H1 (cell line): Measurements from ENCODE around the gene SLC34A1. TPM values are rescaled to one million over a fixed set of nuclear protein-coding genes. Genes with fewer than 3 reads are reported as not detected.

ENCODE experiments used
- CTCF ChIA-PET: fragments of 300-600 bp; sonication (Branson Sonifier 250); formaldehyde crosslinking; loops from one replicate; lab custom pipeline; 2021; ENCODE audit not compliant: partially characterized antibody; lab: Charles Lee
- POLR2A ChIA-PET: fragments of 300-600 bp; sonication (Branson Sonifier 250); formaldehyde crosslinking; loops from one replicate; lab custom pipeline; 2021; ENCODE audit warnings: inconsistent platforms; ENCODE audit not compliant: partially characterized antibody; lab: Charles Lee
- DNase-seq, 2 experiments: peaks; one replicate each; pipeline versions ENCODE4 v3.0.0 to v3.0.0-alpha.2; 2010 to 2022; ENCODE audit warnings: low spot score in 2 of 2, low read depth in 1 of 2, mixed read lengths in 1 of 2
- FAIRE-seq: peaks from 2 replicates; lab custom pipeline; 2011; peaks lifted over from hg19 to GRCh38; lab: Jason Lieb, UNC
- H2AFZ ChIP-seq: 2 replicates; pipeline ENCODE4 v1.8.1; 2012; ENCODE audit warnings: low read length, inconsistent platforms
- H2AK5ac ChIP-seq: 2 replicates; pipeline ENCODE4 v1.6.1; 2013; ENCODE audit warnings: low read depth, low read length
- H2BK120ac ChIP-seq: replicated peaks from 2 replicates; pipeline ENCODE3; 2013; ENCODE audit warnings: low read depth, low read length, inconsistent platforms
- H2BK12ac ChIP-seq: 2 replicates; pipeline ENCODE4 v1.6.1; 2013; ENCODE audit warnings: low read depth, low read length
- H2BK15ac ChIP-seq: 2 replicates; pipeline ENCODE4 v1.6.1; 2013; ENCODE audit warnings: low read length
- H2BK20ac ChIP-seq: 2 replicates; pipeline ENCODE4 v1.6.1; 2013; ENCODE audit warnings: low read length
- H2BK5ac ChIP-seq: 2 replicates; pipeline ENCODE4 v1.6.1; 2013; ENCODE audit warnings: low read depth, low read length
- H3K14ac ChIP-seq: 2 replicates; pipeline ENCODE4 v1.6.1; 2013; ENCODE audit warnings: inconsistent platforms; ENCODE audit not compliant: insufficient read length
- H3K18ac ChIP-seq: 2 replicates; pipeline ENCODE4 v1.6.1; 2013; ENCODE audit warnings: low read length; ENCODE audit errors: extremely low read depth
- H3K23ac ChIP-seq: 2 replicates; pipeline ENCODE4 v1.6.1; 2013; ENCODE audit warnings: inconsistent platforms; ENCODE audit not compliant: insufficient read length
- H3K23me2 ChIP-seq: 2 replicates; pipeline ENCODE4 v1.6.1; 2013; ENCODE audit warnings: low read depth, low read length
- H3K27ac ChIP-seq: 2 replicates; pipeline ENCODE4 v1.6.1; 2011; ENCODE audit warnings: low read depth, low read length, inconsistent platforms
- H3K27me3 ChIP-seq, 4 experiments: replicated peaks in 1 of 4; 1 replicate in 1 of 4; 2 replicates in 3 of 4; pipeline versions ENCODE4 v1.6.1 to v1.8.1; 2011 to 2013; ENCODE audit warnings: low read length in 3 of 4, mild to moderate bottlenecking in 3 of 4, inconsistent platforms in 2 of 4, mixed read lengths in 2 of 4, moderate library complexity in 1 of 4; ENCODE audit not compliant: control insufficient read depth in 3 of 4, insufficient read depth in 3 of 4; ENCODE audit errors: extremely low read depth in 1 of 4
- H3K36me3 ChIP-seq, 4 experiments: 2 replicates each; pipeline versions ENCODE4 v1.6.1 to v1.8.1; 2011 to 2013; ENCODE audit warnings: mild to moderate bottlenecking in 4 of 4, low read length in 3 of 4, moderate library complexity in 2 of 4, control low read depth in 1 of 4, inconsistent platforms in 1 of 4; ENCODE audit not compliant: insufficient read depth in 4 of 4, control insufficient read depth in 2 of 4
- H3K4ac ChIP-seq: replicated peaks from 2 replicates; pipeline ENCODE3; 2013; ENCODE audit warnings: low read length, low read depth, mixed read lengths, inconsistent platforms; ENCODE audit not compliant: insufficient read length
- H3K4me1 ChIP-seq, 4 experiments: replicated peaks in 1 of 4; 1 replicate in 1 of 4; 2 replicates in 3 of 4; pipeline versions ENCODE4 v1.6.1 to v1.8.1; 2011 to 2013; ENCODE audit warnings: low read length in 3 of 4, inconsistent platforms in 2 of 4, mixed read lengths in 1 of 4; ENCODE audit not compliant: insufficient read depth in 4 of 4, control insufficient read depth in 3 of 4
- H3K4me2 ChIP-seq, 2 experiments: 2 replicates each; pipeline versions ENCODE4 v1.6.1 to v1.8.1; 2011 to 2013; ENCODE audit warnings: low read depth in 2 of 2, low read length in 2 of 2, control low read depth in 1 of 2, inconsistent platforms in 1 of 2, mild to moderate bottlenecking in 1 of 2; ENCODE audit not compliant: insufficient read depth in 1 of 2
- H3K4me3 ChIP-seq, 4 experiments: fragments of 200-600, 300-600 bp in 1 of 4; sonication (generic), shearing (Covaris generic), sonication (Bioruptor Twin) in 1 of 4; 2 replicates each; pipeline versions ENCODE4 v1.5.1 to v1.8.1; 2011 to 2016; ENCODE audit warnings: low read length in 4 of 4, low read depth in 3 of 4, control low read depth in 2 of 4, inconsistent platforms in 2 of 4, mild to moderate bottlenecking in 2 of 4, mixed read lengths in 1 of 4, moderate library complexity in 1 of 4; ENCODE audit not compliant: insufficient read depth in 2 of 4; ENCODE audit errors: extremely low read depth in 1 of 4
- H3K56ac ChIP-seq: replicated peaks from 2 replicates; pipeline ENCODE3; 2013; ENCODE audit warnings: low read depth, mild to moderate bottlenecking, mixed read lengths, low read length, inconsistent platforms; ENCODE audit not compliant: insufficient read length
- H3K79me1 ChIP-seq: 2 replicates; pipeline ENCODE4 v1.6.1; 2013; ENCODE audit warnings: low read depth, low read length, control low read depth
- H3K79me2 ChIP-seq, 2 experiments: 2 replicates each; pipeline versions ENCODE4 v1.6.1 to v1.8.1; 2012 to 2013; ENCODE audit warnings: low read length in 2 of 2, mild to moderate bottlenecking in 2 of 2, inconsistent platforms in 1 of 2; ENCODE audit not compliant: insufficient read depth in 2 of 2, control insufficient read depth in 1 of 2
- H3K9ac ChIP-seq, 4 experiments: replicated peaks in 1 of 4; 1 replicate in 1 of 4; 2 replicates in 3 of 4; pipeline versions ENCODE4 v1.6.1 to v1.8.1; 2011 to 2013; ENCODE audit warnings: low read depth in 3 of 4, low read length in 3 of 4, control low read depth in 2 of 4, mild to moderate bottlenecking in 2 of 4, moderate library complexity in 2 of 4, inconsistent platforms in 1 of 4; ENCODE audit errors: extremely low read depth in 1 of 4
- H3K9me3 ChIP-seq, 2 experiments: 2 replicates each; pipeline versions ENCODE4 v1.6.1 to v1.8.1; 2012 to 2013; ENCODE audit warnings: mild to moderate bottlenecking in 2 of 2, moderate library complexity in 2 of 2, control low read depth in 1 of 2, inconsistent platforms in 1 of 2, low read depth in 1 of 2, low read length in 1 of 2, mixed read lengths in 1 of 2; ENCODE audit not compliant: insufficient read depth in 2 of 2
- H4K20me1 ChIP-seq, 2 experiments: replicated peaks in 1 of 2; 2 replicates each; pipeline versions ENCODE3 to v1.8.1; 2011 to 2013; ENCODE audit warnings: inconsistent platforms in 2 of 2, low read length in 2 of 2, mild to moderate bottlenecking in 1 of 2; ENCODE audit not compliant: insufficient read depth in 2 of 2, control insufficient read depth in 1 of 2
- H4K5ac ChIP-seq: 2 replicates; pipeline ENCODE4 v1.6.1; 2013; ENCODE audit warnings: low read length, low read depth, mixed read lengths, inconsistent platforms; ENCODE audit not compliant: insufficient read length
- H4K8ac ChIP-seq: 2 replicates; pipeline ENCODE4 v1.8.0; 2013; ENCODE audit warnings: mild to moderate bottlenecking, moderate library complexity, low read length, inconsistent platforms; ENCODE audit not compliant: insufficient read depth; ENCODE audit errors: extremely low read depth
- H4K91ac ChIP-seq: replicated peaks from 2 replicates; pipeline ENCODE3; 2013; ENCODE audit warnings: low read length, mixed read lengths, inconsistent platforms; ENCODE audit not compliant: insufficient read length
- ASH2L ChIP-seq: fragments of 200-600, 300-600 bp; sonication (generic); IDR thresholded peaks from one replicate; pipeline ENCODE4 v1.7.1; 2017; ENCODE audit warnings: low read length
- EP300 ChIP-seq, 2 experiments: IDR thresholded peaks; 1 replicate in 1 of 2; 2 replicates in 1 of 2; pipeline ENCODE4 v1.6.1; 2011 to 2012; ENCODE audit warnings: low read depth in 2 of 2, low read length in 2 of 2, mild to moderate bottlenecking in 2 of 2, borderline replicate concordance in 1 of 2, inconsistent platforms in 1 of 2, moderate library complexity in 1 of 2
- KDM4A ChIP-seq: IDR thresholded peaks from one replicate; pipeline ENCODE4 v1.7.1; 2012; ENCODE audit warnings: low read depth, mild to moderate bottlenecking, moderate library complexity, low read length, inconsistent platforms; ENCODE audit not compliant: severe bottlenecking
- NRF1 ChIP-seq: IDR thresholded peaks from 2 replicates; pipeline ENCODE4 v1.6.1; 2011; ENCODE audit warnings: mild to moderate bottlenecking, low read depth, low read length, improper control_type of control experiment
- RAD21 ChIP-seq, 2 experiments: IDR thresholded peaks in 1 of 2; conservative IDR thresholded peaks in 1 of 2; 2 replicates each; pipeline ENCODE4 v1.6.1; 2011; ENCODE audit warnings: low read depth in 2 of 2, low read length in 2 of 2, improper control_type of control experiment in 1 of 2, inconsistent platforms in 1 of 2, mild to moderate bottlenecking in 1 of 2, moderate library complexity in 1 of 2
- SP4 ChIP-seq: IDR thresholded peaks from 2 replicates; pipeline ENCODE4 v1.6.1; 2012; ENCODE audit warnings: low read length, inconsistent platforms
- TCF12 ChIP-seq: IDR thresholded peaks from 2 replicates; pipeline ENCODE4 v1.6.1; 2011; ENCODE audit warnings: low read depth, mild to moderate bottlenecking, low read length
- WGBS, 2 experiments: shearing (Covaris generic) in 1 of 2; methylation state at CpG; one replicate each; pipeline versions ENCODE4 v1.1.6 to v1.1.7; 2013 to 2015; ENCODE audit warnings: low lambda C conversion rate in 2 of 2, mixed read lengths in 2 of 2, inconsistent platforms in 1 of 2, low coverage in 1 of 2, missing lambda C conversion rate in 1 of 2; ENCODE audit not compliant: insufficient replicate concordance in 2 of 2, insufficient coverage in 1 of 2, insufficient read length in 1 of 2; ENCODE audit errors: extremely low coverage in 1 of 2, missing lambda C conversion rate in 1 of 2; 5-methylcytosine and 5-hydroxymethylcytosine counted together
- polyA plus RNA-seq, 7 experiments: library from polyadenylated mRNA; depleted of rRNA in 3 of 7; stranded (reverse) in 5 of 7; unstranded in 2 of 7; fragments of >200 nt in 5 of 7; fragments of 200-250 nt in 2 of 7; gene quantifications; 1 replicate in 5 of 7; 2 replicates in 1 of 7; 4 replicates in 1 of 7; pipeline versions ENCODE4 v1.2.1 to v1.2.3, GENCODE V29; 2011 to 2013; ENCODE audit warnings: missing spikeins in 2 of 7, mixed read lengths in 2 of 7
- total RNA-seq: library from RNA; stranded (reverse); fragmentation: NEBNext Ultra II Directional; extraction: Animal tissue kit (Norgen Biotek cat#: 25700); gene quantifications from 2 replicates; pipeline ENCODE4 v1.2.1, GENCODE V29; 2021
- TF ChIP-seq, protein P1 (sequence below): IDR thresholded peaks from 2 replicates; pipeline ENCODE4 v1.6.1; 2011; ENCODE audit warnings: low read length, improper control_type of control experiment

The SLC34A1 gene
- total and polyA plus RNA-seq, 2 of the 8 experiments (the other 6 are each of a cell fraction or from before 2014, with no cell fraction given): not detected

DNA sequence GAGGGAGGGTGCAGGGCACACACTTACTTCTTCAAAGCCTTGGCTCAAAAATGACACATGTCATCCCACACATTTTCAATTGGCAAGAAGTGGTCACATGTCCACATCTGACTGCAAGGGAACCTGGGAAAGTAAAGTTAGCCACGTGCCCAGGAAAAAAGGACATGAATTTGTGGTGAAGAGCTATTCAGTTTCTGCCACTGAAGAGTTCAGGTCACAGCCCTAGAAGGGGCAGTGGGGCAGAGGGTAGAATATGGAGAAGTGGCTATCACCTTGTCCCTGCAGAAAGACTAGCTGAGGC lies 28.4 kb upstream of the SLC34A1 start:
- Histone ChIP-seq H3K23ac (no peak overlapping the region), H3K4me3 (no peak overlapping the region), H2BK12ac (no peak overlapping the region), H3K79me2 (peaks cover under 1 to 5% of the 10 kb centered on the region in 2 experiments; a peak in 3 of 4 replicates), H3K27me3 (peaks cover 0 to 8% (median 0%) of the 10 kb centered on the region in 4 experiments; a peak in 2 of 7 replicates), H4K91ac (no peak overlapping the region), H3K4me2 (no peak overlapping the region), H3K56ac (no peak overlapping the region), H3K4ac (no peak overlapping the region), H3K4me1 (no peaks in the 10 kb centered on the region; a peak in 1 of 7 replicates), H2AFZ (no peak overlapping the region), H3K23me2 (peaks cover 5% of the 10 kb centered on the region), H4K5ac (no peak overlapping the region), H2BK5ac (no peak overlapping the region), H4K20me1 (no peaks in the 10 kb centered on the region), H2BK20ac (no peak overlapping the region), H3K9ac (no peak overlapping the region), H3K9me3 (no peaks in the 10 kb centered on the region), H3K14ac (no peak overlapping the region), H3K18ac (no peak overlapping the region), H3K27ac (no peak overlapping the region), H2BK15ac (no peak overlapping the region), H4K8ac (no peak overlapping the region), H3K36me3 (no peaks in the 10 kb centered on the region), H2BK120ac (no peak overlapping the region), H3K79me1 (peaks cover 1% of the 10 kb centered on the region; the same call in 1 of the 2 replicates), H2AK5ac (no peak overlapping the region)
- FAIRE-seq (no peak), DNase-seq (no peak)
- 54% methylated on average over 1 of the region's 1 CpG; no CpG with 5 or more reads in 1 of the 2 experiments for WGBS, 2 experiments
- CTCF ChIA-PET: interaction anchor here (0.9 to 11.2 kb wide), 5 partner anchors 12 to 245 kb away, joined by 3 to 142 read pairs (median 3); no protein-coding TSS in a partner anchor
- TF ChIP-seq NRF1 (no peak), TCF12 (no peak), ASH2L (no peak), EP300 (IDR thresholded peaks at IDR 0.05; ENCODE audit: borderline replicate concordance in 1 of 2, low read depth in 2 of 2, low read length in 2 of 2) (no peak), RAD21 (IDR thresholded peaks at IDR 0.05 in 1 of 2, conservative IDR thresholded peaks at IDR 0.05 in 1 of 2; ENCODE audit: low read depth in 2 of 2, low read length in 2 of 2) (no peak), SP4 (no peak), KDM4A (no peak)
- TF ChIP-seq, protein P1, sequence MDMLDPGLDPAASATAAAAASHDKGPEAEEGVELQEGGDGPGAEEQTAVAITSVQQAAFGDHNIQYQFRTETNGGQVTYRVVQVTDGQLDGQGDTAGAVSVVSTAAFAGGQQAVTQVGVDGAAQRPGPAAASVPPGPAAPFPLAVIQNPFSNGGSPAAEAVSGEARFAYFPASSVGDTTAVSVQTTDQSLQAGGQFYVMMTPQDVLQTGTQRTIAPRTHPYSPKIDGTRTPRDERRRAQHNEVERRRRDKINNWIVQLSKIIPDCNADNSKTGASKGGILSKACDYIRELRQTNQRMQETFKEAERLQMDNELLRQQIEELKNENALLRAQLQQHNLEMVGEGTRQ: no peak
- POLR2A ChIA-PET: interaction anchor here (0.9 to 8.1 kb wide), 2 partner anchors 10 to 97 kb away, joined by 3 to 66 read pairs; no protein-coding TSS in a partner anchor
